ENCODE results near the gene SCLT1.
"Not testable (repeated sequence)": the region's sequence is repeated elsewhere in the genome, so short reads cannot be mapped to it uniquely, and the experiment has no call there.

The SCLT1 gene

DNA sequence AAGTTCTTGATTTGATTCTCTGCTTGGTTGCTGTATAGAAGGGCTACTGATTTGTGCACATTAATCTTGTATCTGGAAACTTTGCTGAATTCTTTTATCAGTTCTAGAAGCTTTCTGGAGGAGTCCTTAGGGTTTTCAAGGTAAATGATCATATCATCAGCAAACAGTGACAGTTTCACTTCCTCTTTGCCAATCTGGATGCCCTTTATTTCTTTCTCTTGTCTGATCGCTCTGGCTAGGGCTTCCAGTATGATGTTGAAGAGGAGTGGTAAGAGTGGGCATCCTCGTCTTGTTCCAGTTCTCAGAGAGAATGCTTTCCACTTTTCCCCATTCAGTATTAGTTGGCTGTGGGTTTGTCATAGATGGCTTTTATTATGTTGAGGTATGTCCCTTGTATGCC is 23.8 kb downstream of the SCLT1 start:
- DNase-seq, result not testable (repeated sequence)

DNA sequence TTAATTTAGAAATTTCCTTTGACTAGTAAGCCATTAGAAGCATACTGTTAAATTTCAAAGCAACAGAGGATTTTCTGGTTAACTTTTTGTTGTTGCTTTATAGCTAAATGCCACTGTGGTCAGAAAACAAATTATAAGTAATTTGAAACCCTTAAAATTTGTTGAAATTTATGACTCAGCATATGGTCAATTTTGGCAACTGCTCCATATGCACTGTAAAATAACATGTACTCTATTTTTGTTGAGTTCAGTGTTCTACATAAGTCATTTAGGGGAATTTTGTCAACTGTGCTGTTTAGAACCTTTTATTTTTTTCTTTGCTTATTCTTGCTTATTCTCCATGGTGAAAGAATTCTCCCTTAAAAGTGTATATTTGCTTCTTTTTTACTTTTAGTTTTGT is 28.6 kb downstream of the SCLT1 start:
- DNase-seq, result no peak

DNA sequence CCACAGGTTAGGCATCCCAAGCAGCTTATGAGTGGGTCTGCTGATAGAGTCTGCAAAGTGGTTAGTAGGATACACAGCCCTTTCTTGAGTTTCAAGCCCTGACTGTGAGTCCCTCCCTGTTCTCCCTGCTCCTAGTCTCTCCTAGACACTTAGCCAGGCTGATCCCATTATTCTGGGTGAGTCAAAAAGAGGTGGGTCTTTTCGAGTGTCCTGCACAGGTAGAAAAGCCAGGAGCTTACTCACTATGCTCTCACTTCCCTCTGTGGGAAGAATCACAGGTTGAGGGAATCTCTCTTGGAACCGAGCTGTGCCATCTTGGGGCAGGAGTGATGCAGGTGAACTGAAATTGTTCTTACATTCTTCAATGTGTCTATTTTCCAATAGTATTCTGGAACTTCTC is 29.7 kb downstream of the SCLT1 start:
- no peak for DNase-seq

DNA sequence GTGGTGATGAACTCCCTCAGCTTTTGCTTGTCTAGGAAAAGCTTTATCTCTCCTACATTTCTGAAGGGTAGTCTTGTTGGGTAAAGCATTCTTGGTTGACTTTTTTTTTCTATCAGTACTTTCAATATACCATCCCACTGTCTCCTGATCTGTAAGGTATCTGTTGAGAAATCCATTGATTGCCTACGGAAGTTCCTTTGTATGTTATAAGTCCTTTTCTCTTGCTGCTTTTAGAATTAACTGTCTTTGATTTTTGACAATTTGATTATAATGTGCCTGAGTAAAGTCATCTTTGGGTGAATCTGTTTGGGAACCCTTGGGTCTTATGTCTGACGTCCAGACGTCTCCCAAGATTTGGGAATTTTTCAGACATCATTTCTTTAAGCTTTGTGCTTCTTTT is 30.8 kb downstream of the SCLT1 start:
- no peak for DNase-seq

DNA sequence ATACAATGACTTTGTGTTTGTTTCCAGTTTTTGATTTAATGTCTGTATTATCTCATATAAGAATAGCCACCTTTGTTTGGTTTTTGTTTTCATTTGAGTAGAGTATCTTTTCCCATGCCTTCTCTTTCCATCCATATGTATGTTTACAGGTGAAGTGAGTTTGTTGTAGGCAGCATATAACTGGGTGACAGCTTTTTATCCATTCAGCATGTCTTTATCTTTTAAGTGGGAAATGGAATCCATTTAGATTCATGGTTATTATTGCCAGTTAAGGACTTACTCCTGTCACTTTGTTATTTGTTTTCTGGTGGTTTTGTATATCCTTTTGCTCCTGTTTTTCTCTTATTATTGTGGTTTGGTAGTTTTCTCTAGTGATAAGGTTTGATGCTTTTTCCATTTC is 34.3 kb downstream of the SCLT1 start:
- no peak for DNase-seq

DNA sequence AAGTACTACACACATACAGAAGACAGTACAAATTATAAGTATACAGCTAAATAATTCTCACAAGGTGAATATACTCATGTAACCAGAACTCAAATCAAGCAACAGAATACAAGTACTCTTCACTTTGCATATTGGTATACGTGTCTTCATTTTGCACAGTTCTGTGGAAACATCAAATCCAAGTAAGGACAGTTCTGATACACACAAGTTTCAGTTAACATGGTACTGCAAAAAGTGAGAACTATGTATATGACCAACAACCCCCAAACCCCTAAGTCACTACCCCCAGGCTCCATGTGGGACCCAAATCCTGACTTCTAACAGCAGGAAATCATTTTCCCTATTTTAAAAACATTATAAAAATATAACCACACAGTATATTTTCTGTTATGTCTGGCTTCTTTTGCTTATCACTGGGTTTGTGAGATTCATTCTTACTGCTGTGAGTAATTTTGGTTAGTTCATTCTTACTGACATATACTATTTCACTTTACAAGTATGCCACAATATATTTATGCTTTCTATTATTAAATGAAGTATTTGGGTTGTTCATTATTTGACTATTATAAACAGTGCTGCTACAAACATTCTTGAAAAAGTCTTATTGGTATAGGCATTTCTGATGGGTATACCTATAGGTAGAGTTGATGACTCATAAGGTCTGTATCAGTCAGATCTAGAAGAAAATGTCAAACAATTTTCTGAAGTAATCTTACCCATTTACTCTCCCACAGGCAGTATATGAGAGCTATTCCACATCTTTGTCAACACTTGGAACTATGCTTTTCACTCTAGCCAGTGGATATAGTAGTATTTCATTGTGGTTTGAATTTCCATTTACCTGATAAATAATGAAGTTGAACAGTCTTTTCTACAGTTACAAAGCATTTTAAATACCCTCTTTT is 47.0 kb downstream of the SCLT1 start:
- DNase-seq, result no peak

DNA sequence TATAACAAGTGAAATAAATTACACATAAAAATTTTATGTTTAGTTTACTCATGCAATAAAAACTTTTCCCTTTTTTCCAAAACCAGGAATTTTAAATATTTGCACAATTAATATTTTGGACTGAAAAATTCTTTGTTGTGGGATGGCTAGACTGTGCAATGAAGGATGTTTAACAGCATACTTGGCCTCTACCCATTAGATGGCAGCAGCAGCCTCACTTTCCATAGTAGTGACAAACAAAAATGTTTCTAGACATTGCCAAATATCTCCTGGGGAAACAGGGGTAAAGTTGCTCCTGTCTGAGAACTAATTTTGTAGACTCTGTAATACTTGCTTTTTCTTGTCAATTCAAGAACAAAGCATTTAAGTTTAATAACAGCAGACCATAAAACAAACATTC is 49.8 kb downstream of the SCLT1 start:
- DNase-seq, result no peak

DNA sequence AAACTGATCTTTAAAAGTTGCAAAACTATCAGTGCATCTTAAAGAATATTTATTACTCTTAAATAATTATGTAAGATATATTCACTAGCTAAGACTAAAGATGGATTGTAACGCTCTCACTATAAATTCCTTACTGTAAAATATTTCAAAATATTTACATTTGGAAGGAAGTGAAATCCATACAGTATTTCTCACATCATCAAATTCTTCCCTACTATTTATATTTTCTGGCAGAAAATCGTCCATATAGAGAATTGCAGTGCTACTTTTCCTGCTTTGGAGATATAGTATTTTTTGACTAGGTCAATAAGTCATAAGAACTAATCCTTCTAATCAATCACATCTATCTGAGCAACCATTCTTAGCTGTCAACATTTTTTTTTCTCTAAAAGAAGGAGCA is 52.9 kb downstream of the SCLT1 start:
- no peak for DNase-seq

DNA sequence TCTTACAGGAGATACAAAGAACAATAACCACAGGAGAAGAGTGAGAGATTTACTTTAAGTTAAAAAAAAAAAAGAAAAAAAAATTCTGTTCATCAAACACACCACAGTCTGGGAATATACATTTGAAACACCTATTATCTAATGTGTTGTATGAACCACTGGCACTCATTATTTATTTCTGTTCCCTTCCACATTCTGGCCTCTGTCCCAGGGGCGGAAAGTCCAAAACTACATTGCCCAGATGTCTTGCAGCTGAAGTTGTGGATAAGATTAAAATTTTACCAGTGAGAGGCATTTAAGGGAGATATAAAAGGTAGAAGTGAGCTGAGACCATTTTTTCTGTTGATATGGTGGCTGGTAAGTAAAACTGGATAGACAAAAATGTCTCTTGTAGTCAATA is 56.2 kb downstream of the SCLT1 start:
- DNase-seq, result no peak

DNA sequence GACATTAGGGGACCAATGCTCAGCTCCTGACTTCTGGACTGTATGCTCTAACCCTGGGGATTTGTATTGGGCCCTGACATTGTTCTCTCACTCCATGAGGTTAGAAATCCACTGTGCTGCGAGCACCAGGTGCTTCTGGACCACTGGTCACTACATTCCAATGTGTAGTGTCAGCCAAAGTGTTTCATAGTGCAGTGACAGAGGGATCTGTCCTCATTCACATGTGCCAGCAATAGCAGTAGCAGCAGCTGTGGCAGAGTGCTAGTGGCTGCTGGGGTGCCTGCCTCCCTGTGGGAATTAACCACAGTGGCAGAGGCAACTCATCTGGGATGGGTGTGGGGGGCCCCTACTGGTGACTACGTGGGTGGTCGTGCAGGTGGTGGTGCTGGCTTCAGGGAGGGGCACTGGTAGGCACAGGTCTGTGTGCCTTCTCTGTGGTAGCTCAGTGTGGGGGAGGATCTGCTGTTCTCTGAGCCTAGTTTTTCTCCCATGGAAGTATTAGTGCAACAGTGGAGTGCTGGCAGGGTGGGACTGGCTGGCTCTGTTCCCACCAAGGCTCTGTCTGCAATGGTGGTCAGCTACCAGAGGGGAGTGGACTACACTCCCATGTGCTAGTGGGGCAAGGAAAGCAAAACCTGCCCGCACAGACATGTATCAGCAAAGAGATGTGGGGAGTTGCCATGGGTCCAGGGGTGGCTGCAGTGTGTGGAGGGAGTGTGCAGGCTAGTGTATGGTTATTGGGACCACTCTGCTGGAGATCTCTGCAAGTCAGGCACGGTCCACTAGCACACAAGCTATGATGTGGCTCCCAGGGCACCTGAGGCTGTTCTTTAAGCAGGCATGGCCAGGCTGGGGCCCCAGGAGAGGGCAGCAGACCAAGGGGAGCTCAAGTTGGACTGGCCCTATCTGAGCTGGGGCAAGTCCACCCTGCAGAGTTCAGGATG is 78.5 kb downstream of the SCLT1 start:
- DNase-seq, result no peak

DNA sequence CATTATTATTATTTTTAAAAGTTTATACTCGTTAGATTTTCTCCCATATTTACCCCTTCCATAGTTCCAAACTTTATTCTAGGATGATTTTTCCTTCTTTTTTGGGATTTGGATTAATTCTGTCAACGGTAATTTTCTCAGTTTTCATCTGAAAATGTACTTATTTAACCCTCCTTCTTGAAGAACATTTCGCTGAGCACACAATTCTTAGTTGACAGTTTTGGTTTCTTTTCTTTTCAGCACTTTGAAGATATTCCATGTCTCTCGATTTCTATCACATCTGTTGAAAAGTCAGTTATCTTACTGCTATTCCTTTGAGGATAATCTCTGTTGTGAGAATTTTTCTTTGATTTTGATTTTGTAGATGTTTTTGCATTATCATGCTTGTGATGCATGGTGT is 85.2 kb downstream of the SCLT1 start:
- DNase-seq, result no peak

DNA sequence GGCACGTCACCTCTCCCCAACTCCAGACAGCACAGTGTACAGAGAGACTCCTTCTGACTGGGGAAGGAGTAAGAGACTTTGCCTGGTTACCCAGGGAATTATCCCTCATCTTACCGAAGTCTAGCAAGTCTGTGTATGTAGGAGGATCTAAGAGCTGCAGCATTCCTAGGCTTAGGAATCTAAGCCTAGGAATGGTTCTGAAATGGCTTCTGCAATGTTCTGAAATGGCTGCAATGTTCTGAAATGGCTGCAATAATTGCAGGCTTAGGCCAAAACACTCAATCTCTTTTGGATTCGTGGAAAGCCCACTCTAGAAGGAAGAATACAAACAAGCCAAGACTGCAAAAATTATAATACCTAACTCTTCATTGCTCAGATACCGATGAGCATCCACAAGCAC is 106.4 kb downstream of the SCLT1 start:
- no peak for DNase-seq

DNA sequence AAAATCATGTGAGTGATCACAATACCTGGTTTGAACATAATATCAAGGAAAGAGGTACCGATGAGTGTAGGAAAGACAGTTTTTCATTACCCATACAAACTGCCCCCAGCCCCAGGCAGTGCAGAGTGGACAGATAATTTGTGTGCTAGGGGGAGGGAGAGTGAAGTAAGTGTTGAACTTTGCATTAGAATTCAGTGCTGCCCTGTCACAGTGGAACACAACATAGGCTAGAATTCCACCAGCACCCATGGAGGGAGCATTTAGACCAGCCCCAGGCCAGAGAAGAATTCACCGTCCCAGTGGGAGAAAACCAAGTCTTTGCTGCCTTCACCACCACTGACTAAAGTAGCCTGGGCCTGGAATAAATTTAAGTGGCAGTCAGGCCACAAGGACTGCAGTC is 107.3 kb downstream of the SCLT1 start:
- no peak for DNase-seq

DNA sequence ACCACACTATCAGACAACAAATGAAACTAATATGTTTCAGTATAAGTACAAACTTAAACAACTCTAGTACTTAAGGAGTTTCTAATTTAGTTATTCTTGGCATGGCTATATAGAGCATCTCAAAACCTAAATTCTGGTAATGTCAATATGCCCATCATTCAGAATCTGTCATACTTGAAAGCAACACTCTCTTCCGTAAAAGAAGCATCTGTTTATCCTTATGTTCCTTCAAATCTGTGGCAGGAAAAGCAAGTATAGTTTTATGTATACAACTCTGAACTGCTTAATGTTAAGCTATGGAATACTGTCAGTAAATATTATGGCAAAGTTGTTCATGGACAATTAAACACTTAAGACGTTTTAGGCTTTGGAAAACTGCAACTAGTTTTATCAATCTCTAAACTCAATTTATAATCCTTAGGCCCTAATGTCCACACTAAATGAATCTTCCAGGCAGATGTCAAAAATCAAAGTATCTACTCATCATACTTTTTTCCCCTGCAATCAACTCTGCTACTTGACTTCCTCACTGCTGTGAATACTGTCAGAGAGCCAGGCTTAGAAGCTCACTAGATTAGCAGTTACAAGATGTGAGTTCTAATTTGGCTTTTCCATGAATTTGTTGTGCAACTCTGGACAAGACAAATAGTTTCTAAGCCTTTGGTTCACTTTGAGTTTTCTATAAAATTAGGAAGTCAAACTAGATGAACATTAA is 109.4 kb downstream of the SCLT1 start:
- no peak for DNase-seq

DNA sequence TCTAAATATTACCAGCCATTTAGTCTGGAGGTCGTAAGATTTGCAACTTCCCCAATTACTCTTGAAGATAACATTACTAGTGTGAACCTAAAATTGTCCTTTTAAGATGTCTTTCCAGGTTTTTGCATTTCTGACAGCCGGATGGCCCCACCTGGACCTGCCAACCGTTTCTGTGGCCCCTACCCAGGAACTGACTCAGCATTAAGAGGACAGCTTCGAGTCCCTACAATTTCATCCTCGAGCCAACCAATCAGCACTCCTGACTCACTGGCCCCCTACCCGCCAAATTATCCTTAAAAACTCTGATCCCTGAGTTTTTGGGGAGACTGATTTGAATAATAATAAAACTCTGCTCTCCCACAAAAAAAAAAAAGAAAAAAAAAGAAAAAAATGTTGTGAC is 112.0 kb downstream of the SCLT1 start:
- no peak for DNase-seq

DNA sequence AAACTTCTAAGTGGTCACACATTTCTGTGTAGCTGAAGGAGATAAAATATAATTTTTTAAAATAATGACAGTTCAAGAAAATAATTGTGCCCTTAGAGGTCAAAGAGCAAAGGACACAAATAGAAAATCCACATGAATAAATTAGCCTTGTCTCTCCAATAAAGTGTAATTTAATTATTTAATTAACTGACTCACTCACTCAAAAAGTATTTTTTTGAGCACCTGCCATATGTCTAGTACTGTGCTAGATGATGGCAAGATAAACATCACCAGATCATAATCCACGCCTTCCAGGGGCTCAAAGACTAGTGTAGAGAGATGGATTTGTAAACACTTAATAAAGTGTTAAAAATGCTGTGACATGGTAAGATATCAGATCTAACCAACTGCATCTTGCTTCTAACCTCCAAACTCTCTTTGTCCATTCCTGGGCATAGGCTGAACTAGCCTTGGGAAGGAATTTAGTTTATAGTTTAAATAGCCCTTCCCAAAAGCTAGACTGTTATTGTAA is 112.5 kb downstream of the SCLT1 start:
- DNase-seq, result no peak

DNA sequence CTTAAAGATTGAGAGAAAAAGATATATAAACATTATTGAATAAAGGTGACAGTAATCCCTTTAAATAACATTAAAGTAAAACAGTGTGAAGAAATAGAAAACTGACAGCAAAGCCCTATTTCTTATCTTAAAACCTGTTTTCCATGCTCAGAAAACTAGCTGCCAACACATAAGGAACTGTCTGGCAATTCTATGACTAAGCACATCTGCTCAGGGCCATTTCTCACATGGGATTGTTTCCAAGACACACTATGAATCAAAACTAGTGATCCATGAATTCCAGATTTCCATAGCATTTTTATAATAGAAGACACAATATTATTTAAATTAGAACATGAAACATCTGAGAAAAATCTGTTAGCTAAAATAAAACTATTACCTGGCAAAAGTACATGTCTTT is 113.4 kb downstream of the SCLT1 start:
- DNase-seq, result no peak

DNA sequence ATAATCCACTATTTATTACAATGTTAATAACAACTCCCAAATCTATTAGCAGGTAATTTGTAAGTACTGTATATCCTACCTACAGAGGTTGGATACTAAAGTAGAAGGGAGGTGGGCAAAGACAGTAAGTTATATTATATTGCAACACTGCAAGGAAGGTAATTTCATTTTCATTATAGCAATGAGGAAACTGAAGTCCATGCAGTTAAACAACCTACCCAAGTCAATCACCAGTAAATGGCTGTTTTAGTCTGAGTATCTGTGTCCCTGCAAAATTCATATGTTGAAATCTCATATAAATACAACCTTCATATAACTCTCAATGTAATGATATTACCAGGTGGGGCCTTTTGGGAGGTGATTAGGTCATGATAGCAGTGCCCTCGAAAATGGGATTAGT is 114.4 kb downstream of the SCLT1 start:
- DNase-seq, result no peak

DNA sequence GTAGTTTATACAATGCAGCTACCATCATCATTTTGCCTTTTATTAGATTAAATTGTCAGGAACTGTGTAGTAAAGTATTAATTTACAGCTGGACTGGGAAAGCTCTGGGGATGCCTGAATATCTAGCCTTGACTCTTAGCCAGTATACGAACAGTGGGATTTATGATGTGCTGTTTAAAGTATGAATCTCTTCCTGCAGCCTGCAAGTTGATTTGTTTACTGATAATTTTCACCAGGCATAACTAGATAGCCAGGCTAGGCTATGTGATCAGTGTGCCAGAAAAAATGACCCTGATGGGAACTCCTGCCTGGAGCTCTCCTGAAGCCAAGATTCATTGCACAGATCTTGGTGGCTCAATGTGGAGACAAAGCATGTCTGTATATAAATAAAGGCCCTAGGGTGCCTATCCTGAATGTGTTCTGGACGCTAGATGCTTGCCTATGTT is 119.2 kb downstream of the SCLT1 start:
- no peak for DNase-seq

DNA sequence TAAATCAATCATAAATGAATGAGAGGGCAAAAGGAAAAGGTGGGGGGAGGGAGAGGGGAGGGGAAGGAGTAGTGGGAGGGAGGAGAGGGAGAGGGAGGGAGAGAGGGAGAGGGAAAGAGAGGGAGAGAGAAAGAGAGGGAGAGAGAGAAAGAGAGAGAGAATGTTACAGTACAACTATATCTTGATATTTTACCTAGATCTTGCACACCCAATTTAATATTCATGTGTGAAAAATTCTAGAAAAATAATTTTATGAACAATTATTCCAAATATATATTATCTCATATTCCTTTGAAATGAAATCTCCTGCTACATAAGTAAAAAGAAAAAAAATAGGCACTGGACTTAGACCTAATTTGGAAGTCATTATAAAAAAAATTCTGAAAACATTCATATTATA is 120.0 kb downstream of the SCLT1 start:
- DNase-seq, result no peak

DNA sequence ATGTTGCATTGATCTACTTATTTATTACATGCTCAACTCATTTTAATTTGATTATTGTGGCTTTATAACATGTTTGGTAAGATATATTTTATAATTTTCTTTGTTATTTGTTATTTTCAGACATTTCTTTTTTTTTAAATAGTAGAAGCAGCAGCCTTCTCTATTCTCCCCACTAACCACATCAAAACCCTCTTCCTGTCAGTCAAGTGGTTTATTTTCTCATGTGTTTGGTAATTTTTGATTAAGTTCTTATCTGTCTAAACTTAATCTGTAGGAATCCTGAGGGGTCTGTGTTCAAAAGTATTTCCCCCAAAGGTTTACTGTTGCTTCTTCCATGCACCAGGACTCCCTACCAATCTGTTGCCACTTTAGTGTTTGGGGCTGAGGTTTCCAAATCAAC is 131.9 kb downstream of the SCLT1 start:
- DNase-seq, result no peak

DNA sequence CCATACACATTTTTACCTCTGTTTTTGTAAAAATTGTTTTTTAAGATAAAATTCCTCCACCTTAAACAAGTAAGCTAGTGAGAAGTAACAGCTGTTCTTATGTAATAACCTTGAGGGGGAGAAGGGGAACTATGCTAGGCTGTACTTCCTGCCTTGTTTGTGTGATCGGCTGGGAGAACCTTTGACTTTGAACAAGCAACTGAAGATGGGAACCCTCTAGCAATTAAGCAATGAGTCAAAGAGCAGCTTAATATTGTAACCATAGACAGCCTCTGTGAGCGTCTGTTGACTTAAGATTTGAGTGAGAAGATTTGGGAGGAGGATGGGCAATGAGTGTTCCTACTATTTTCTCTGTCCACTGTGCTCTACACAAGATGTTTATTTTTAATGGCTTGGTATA is 135.1 kb downstream of the SCLT1 start:
- no peak for DNase-seq

DNA sequence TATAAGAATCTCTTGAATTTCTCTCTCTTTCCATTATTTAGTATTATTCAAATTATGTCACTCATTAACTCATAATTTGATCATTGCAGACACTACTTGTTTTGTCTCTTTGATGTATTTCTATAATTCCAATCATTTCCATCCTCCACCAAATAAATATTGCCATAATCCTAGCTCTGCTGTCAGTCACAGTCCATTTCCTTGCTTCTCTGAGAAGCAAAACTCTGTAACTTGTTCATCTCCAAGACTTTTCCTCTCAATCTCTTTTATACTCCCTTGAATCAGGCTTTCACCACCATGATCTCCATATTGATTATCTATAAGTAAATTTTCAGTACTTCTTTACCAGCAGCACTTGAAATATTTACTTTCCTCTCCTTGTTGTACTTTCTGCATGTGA is 135.9 kb downstream of the SCLT1 start:
- no peak for DNase-seq

Data from stimulated activated CD4-positive, alpha-beta T cell treated with anti-CD3 and anti-CD28 coated beads, Interleukin-1b, Interleukin-23, amount 100 ng/mL, for 48 hours (primary cell).